Upper lobe of right lung (tissue), 1 donor: ENCODE measurements around the gene MT4. TPM values are rescaled to one million over a fixed set of nuclear protein-coding genes. Genes with fewer than 3 reads are reported as not detected.

Experiments used
- ATAC-seq: fragments of 200-7000 bp; cut with Tn5 transposase; one replicate; pipeline ENCODE4 v1.9.1; 2020; ENCODE audit warnings: mild to moderate bottlenecking, moderate library complexity
- DNase-seq: peaks from one replicate; pipeline ENCODE4 v3.0.0-alpha.2; 2020
- H3K27ac ChIP-seq: fragments of 200-600 bp; one replicate; pipeline ENCODE4 v1.8.0; 2022
- H3K27me3 ChIP-seq: fragments of 200-600 bp; one replicate; pipeline ENCODE4 v1.8.0; 2022; ENCODE audit warnings: mild to moderate bottlenecking
- H3K36me3 ChIP-seq: fragments of 200-600 bp; one replicate; pipeline ENCODE4 v1.8.0; 2022
- H3K4me1 ChIP-seq: fragments of 200-600 bp; one replicate; pipeline ENCODE4 v1.8.0; 2022
- H3K4me3 ChIP-seq: fragments of 200-600 bp; one replicate; pipeline ENCODE4 v1.8.0; 2022; ENCODE audit warnings: mild to moderate bottlenecking
- H3K9me3 ChIP-seq: fragments of 200-600 bp; one replicate; pipeline ENCODE4 v1.8.0; 2022
- CTCF ChIP-seq: fragments of 200-600 bp; IDR thresholded peaks from one replicate; pipeline ENCODE4 v1.8.0; 2022; ENCODE audit warnings: antibody characterized with exemption
- intact Hi-C: fragments of 100-400 bp; cut with DNase I; formaldehyde crosslinking; loops from one replicate; pipeline ENCODE4 v1.11.0; 2022
- total RNA-seq: library from RNA; stranded (reverse); fragmentation: NEBNext Ultra II Directional; extraction: Animal tissue kit (Norgen Biotek cat#: 25700); gene quantifications from one replicate; pipeline ENCODE4 v1.2.1, GENCODE V29; 2021
- donor health status: DM: no; HTN: yes; CAD: no; lungs with severe emphysema.

MT4 gene
- total RNA-seq, 1 donor from 2014 or later, result not detected

- H3K4me1 ChIP-seq, result peaks cover 39% of the 10 kb centered on the region
- peak overlapping the region; percentile 75 for H3K4me3 ChIP-seq
- H3K36me3 ChIP-seq, result no peaks in the 10 kb centered on the region
- peak; percentile 29 for ATAC-seq
- H3K27ac ChIP-seq, result peak overlapping the region; percentile 97
- DNase-seq, result no peak
- no peak for TF ChIP-seq CTCF
- H3K9me3 ChIP-seq, result no peaks in the 10 kb centered on the region
- intact Hi-C loops, result no loop called here
- H3K27me3 ChIP-seq, result no peaks in the 10 kb centered on the region
Measured at GRCh38 chr16:56609463-56609921, 44.6 kb downstream of the MT4 start.

- intact Hi-C loops, result no loop called here
- no peak for TF ChIP-seq CTCF
- peak; percentile 44 for ATAC-seq
- H3K4me3 ChIP-seq, result peak overlapping the region; percentile 75
- no peaks in the 10 kb centered on the region for H3K27me3 ChIP-seq
- H3K27ac ChIP-seq, result peak overlapping the region; percentile 97
- peaks cover 39% of the 10 kb centered on the region for H3K4me1 ChIP-seq
- peak; percentile 82 for DNase-seq
- H3K36me3 ChIP-seq, result no peaks in the 10 kb centered on the region
- no peaks in the 10 kb centered on the region for H3K9me3 ChIP-seq
Measured at GRCh38 chr16:56610017-56610608, 45.2 kb downstream of the MT4 start.

GRCh38 chr16:56610609-56611111, 45.8 kb downstream of the MT4 start:
- peak overlapping the region; percentile 75 for H3K4me3 ChIP-seq
- no peaks in the 10 kb centered on the region for H3K27me3 ChIP-seq
- intact Hi-C loops, result no loop called here
- no peaks in the 10 kb centered on the region for H3K9me3 ChIP-seq
- H3K4me1 ChIP-seq, result peaks cover 39% of the 10 kb centered on the region
- no peak for DNase-seq
- no peak for TF ChIP-seq CTCF
- ATAC-seq, result no peak
- H3K27ac ChIP-seq, result peak overlapping the region; percentile 97
- H3K36me3 ChIP-seq, result no peaks in the 10 kb centered on the region

- Histone ChIP-seq H3K27me3 (no peaks in the 10 kb centered on the region), H3K9me3 (no peaks in the 10 kb centered on the region), H3K4me1 (peaks cover 33% of the 10 kb centered on the region), H3K4me3 (no peak overlapping the region), H3K27ac (peak overlapping the region; percentile 97), H3K36me3 (no peaks in the 10 kb centered on the region)
- intact Hi-C loops, result no loop called here
- DNase-seq (no peak), ATAC-seq (no peak)
- TF ChIP-seq CTCF, result no peak
Measured at GRCh38 chr16:56611281-56611833, 46.5 kb downstream of the MT4 start.

GRCh38 chr16:56613706-56614105, 48.8 kb downstream of the MT4 start:
- Histone ChIP-seq H3K4me3 (no peak overlapping the region), H3K9me3 (no peaks in the 10 kb centered on the region), H3K27ac (no peak overlapping the region), H3K27me3 (no peaks in the 10 kb centered on the region), H3K36me3 (no peaks in the 10 kb centered on the region), H3K4me1 (peaks cover 27% of the 10 kb centered on the region)
- no peak for ATAC-seq
- TF ChIP-seq CTCF, result no peak
- DNase-seq, result no peak
- intact Hi-C loops, result no loop called here
